Measurements from ENCODE around the gene POPDC2.

The POPDC2 gene

DNA sequence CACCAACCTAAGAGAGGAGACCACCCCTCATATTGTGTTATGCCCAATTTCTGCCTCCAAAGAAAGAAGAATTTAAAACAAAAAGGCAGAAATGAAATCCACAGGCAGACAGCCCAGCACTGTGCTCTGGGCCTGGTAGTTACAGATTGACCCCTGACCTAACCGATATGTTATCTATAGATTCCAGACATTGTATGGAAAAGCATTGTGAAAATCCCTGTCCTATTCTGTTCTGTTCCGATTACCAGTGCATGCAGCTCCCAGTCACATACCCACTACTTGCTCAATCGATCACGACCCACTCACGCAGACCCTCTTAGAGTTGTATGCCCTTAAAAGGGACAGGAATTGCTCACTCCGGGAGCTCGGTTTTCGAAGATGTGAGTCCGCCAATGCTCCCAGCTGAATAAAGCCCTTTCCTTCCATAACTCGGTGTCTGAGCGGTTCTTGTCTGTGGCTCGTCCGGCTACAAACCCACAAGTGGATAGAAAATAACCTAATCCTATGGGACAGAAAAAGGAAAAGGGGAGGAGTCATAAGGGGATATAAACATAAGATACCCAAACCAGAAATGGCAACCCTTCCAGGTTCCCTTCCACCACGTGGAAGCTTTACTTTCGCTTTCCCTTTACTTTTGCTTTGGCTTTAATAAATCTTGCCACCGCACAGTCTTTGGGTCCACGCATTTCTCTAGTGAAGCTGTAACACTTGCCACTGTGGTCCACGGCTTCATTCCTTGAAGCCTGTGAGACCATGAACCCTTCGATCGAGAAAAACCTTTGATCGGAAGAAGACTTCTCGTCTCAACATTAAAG lies 40.7 kb upstream of the POPDC2 start:
- Histone ChIP-seq H3K27ac (ENCODE audit: low read length, poor library complexity, severe bottlenecking) (no peak overlapping the region), H4K8ac (ENCODE audit: low read length) (no peak overlapping the region), H3K4ac (ENCODE audit: low read depth in 1 of 2, low read length in 2 of 2) (no peak overlapping the region), H3K9me3 (ENCODE audit: control insufficient read depth, low read length) (no peaks in the 10 kb centered on the region), H3K18ac (ENCODE audit: low read depth in 1 of 2, low read length in 2 of 2) (no peak overlapping the region), H2BK15ac (ENCODE audit: low read depth, poor library complexity, severe bottlenecking) (no peak overlapping the region), H4K91ac (ENCODE audit: low read length) (no peak overlapping the region), H3K4me2 (ENCODE audit: low read length, poor library complexity, severe bottlenecking) (no peak overlapping the region), H3K14ac (ENCODE audit: low read length in 2 of 2) (no peak overlapping the region), H3K27me3 (ENCODE audit: control insufficient read depth in 1 of 2, insufficient read depth in 1 of 2, low read length in 2 of 2) (no peaks in the 10 kb centered on the region), H3K4me1 (ENCODE audit: control insufficient read depth, insufficient read depth, low read depth, low read length) (peaks cover 5% of the 10 kb centered on the region), H3K23ac (ENCODE audit: low read length in 2 of 2) (no peak overlapping the region), H3K9ac (ENCODE audit: low read length) (no peak overlapping the region), H2BK12ac (ENCODE audit: low read length in 2 of 2) (no peak overlapping the region), H3K36me3 (ENCODE audit: control insufficient read depth in 1 of 2, insufficient read depth in 2 of 2, low read depth in 1 of 2, low read length in 2 of 2) (no peaks in the 10 kb centered on the region), H2BK120ac (ENCODE audit: low read depth, low read length) (no peak overlapping the region), H2AK5ac (ENCODE audit: low read length, severe bottlenecking) (no peak overlapping the region), H3K79me1 (replicated peaks; ENCODE audit: low read length, poor library complexity, severe bottlenecking) (no peaks in the 10 kb centered on the region), H3K4me3 (ENCODE audit: insufficient read depth in 1 of 2, low read depth in 1 of 2, low read length in 2 of 2) (no peak overlapping the region), H2AFZ (ENCODE audit: low read depth, low read length) (no peak overlapping the region), H2BK5ac (ENCODE audit: low read depth, low read length, poor library complexity, severe bottlenecking) (no peak overlapping the region)
- WGBS = 98% methylated on average over 14 of the region's 22 CpGs
- DNase-seq = no peak

- no peak overlapping the region for H2AFZ ChIP-seq (ENCODE audit: low read depth, low read length)
- H4K8ac ChIP-seq (ENCODE audit: low read length) = no peak overlapping the region
- no peaks in the 10 kb centered on the region for H3K36me3 ChIP-seq (ENCODE audit: control insufficient read depth in 1 of 2, insufficient read depth in 2 of 2, low read depth in 1 of 2, low read length in 2 of 2)
- peaks cover 5% of the 10 kb centered on the region for H3K4me1 ChIP-seq (ENCODE audit: control insufficient read depth, insufficient read depth, low read depth, low read length)
- H3K4me3 ChIP-seq (ENCODE audit: insufficient read depth in 1 of 2, low read depth in 1 of 2, low read length in 2 of 2) = no peak overlapping the region
- no peak overlapping the region for H3K9ac ChIP-seq (ENCODE audit: low read length)
- H3K14ac ChIP-seq (ENCODE audit: low read length in 2 of 2) = no peak overlapping the region
- no peak overlapping the region for H3K27ac ChIP-seq (ENCODE audit: low read length, poor library complexity, severe bottlenecking)
- H3K27me3 ChIP-seq (ENCODE audit: control insufficient read depth in 1 of 2, insufficient read depth in 1 of 2, low read length in 2 of 2) = no peaks in the 10 kb centered on the region
- H3K79me1 ChIP-seq (replicated peaks; ENCODE audit: low read length, poor library complexity, severe bottlenecking) = no peaks in the 10 kb centered on the region
- no peaks in the 10 kb centered on the region for H3K9me3 ChIP-seq (ENCODE audit: control insufficient read depth, low read length)
- H2BK12ac ChIP-seq (ENCODE audit: low read length in 2 of 2) = no peak overlapping the region
- no peak overlapping the region for H4K91ac ChIP-seq (ENCODE audit: low read length)
- DNase-seq = peak; percentile 66
- no peak overlapping the region for H3K4ac ChIP-seq (ENCODE audit: low read depth in 1 of 2, low read length in 2 of 2)
- H3K18ac ChIP-seq (ENCODE audit: low read depth in 1 of 2, low read length in 2 of 2) = no peak overlapping the region
- WGBS = 93% methylated on average over 4 of the region's 4 CpGs
- H2BK15ac ChIP-seq (ENCODE audit: low read depth, poor library complexity, severe bottlenecking) = no peak overlapping the region
- no peak overlapping the region for H3K23ac ChIP-seq (ENCODE audit: low read length in 2 of 2)
- H2BK120ac ChIP-seq (ENCODE audit: low read depth, low read length) = no peak overlapping the region
- H2AK5ac ChIP-seq (ENCODE audit: low read length, severe bottlenecking) = no peak overlapping the region
- no peak overlapping the region for H2BK5ac ChIP-seq (ENCODE audit: low read depth, low read length, poor library complexity, severe bottlenecking)
- no peak overlapping the region for H3K4me2 ChIP-seq (ENCODE audit: low read length, poor library complexity, severe bottlenecking)
These were observed 40.0 kb upstream of the POPDC2 start for GRCh38 chr3:119700269-119700919.

GRCh38 chr3:119697394-119697793 lies 37.0 kb upstream of the POPDC2 start:
- Histone ChIP-seq H2AFZ (ENCODE audit: low read depth, low read length) (no peak overlapping the region), H3K36me3 (ENCODE audit: control insufficient read depth in 1 of 2, insufficient read depth in 2 of 2, low read depth in 1 of 2, low read length in 2 of 2) (no peaks in the 10 kb centered on the region), H3K79me1 (replicated peaks; ENCODE audit: low read length, poor library complexity, severe bottlenecking) (no peaks in the 10 kb centered on the region), H3K14ac (ENCODE audit: low read length in 2 of 2) (peak overlapping the region in 1 of 2 experiments; percentile 48), H2BK12ac (ENCODE audit: low read length in 2 of 2) (no peak overlapping the region), H3K27me3 (ENCODE audit: control insufficient read depth in 1 of 2, insufficient read depth in 1 of 2, low read length in 2 of 2) (no peaks in the 10 kb centered on the region), H3K9me3 (ENCODE audit: control insufficient read depth, low read length) (no peaks in the 10 kb centered on the region), H3K4me3 (ENCODE audit: insufficient read depth in 1 of 2, low read depth in 1 of 2, low read length in 2 of 2) (no peak overlapping the region), H3K4ac (ENCODE audit: low read depth in 1 of 2, low read length in 2 of 2) (no peak overlapping the region), H3K27ac (ENCODE audit: low read length, poor library complexity, severe bottlenecking) (no peak overlapping the region), H2BK5ac (ENCODE audit: low read depth, low read length, poor library complexity, severe bottlenecking) (no peak overlapping the region), H3K4me2 (ENCODE audit: low read length, poor library complexity, severe bottlenecking) (peak overlapping the region; percentile 5), H2BK120ac (ENCODE audit: low read depth, low read length) (no peak overlapping the region), H4K91ac (ENCODE audit: low read length) (no peak overlapping the region), H2BK15ac (ENCODE audit: low read depth, poor library complexity, severe bottlenecking) (no peak overlapping the region), H3K23ac (ENCODE audit: low read length in 2 of 2) (no peak overlapping the region), H3K9ac (ENCODE audit: low read length) (no peak overlapping the region), H3K18ac (ENCODE audit: low read depth in 1 of 2, low read length in 2 of 2) (no peak overlapping the region), H2AK5ac (ENCODE audit: low read length, severe bottlenecking) (no peak overlapping the region), H3K4me1 (ENCODE audit: control insufficient read depth, insufficient read depth, low read depth, low read length) (no peaks in the 10 kb centered on the region), H4K8ac (ENCODE audit: low read length) (no peak overlapping the region)
- no peak for DNase-seq
- 87% methylated on average over 5 of the region's 5 CpGs for WGBS

DNA sequence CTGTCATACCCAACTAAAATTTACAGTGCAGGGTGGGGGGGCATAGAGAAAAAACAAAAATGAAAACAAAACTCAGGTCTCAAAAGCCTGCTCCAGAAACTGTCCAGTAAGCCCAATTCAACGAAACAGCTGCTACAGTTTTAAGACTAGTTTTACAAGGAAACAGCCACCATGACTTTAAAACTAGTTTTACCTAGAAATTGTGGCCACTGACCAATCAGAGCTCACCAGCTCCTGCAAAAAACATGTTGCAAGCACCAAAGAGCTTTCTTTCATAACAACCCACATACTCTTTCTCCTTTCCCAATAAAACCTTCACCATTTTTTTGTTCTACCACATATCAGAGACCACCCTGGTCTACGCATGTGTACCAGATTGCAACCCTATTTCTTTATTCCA lies 35.1 kb upstream of the POPDC2 start:
- Histone ChIP-seq H3K4me1 (ENCODE audit: control insufficient read depth, insufficient read depth, low read depth, low read length) (no peaks in the 10 kb centered on the region), H2BK12ac (ENCODE audit: low read length in 2 of 2) (no peak overlapping the region), H3K4me2 (ENCODE audit: low read length, poor library complexity, severe bottlenecking) (no peak overlapping the region), H2BK120ac (ENCODE audit: low read depth, low read length) (no peak overlapping the region), H3K23ac (ENCODE audit: low read length in 2 of 2) (no peak overlapping the region), H4K8ac (ENCODE audit: low read length) (no peak overlapping the region), H3K27ac (ENCODE audit: low read length, poor library complexity, severe bottlenecking) (no peak overlapping the region), H3K4me3 (ENCODE audit: insufficient read depth in 1 of 2, low read depth in 1 of 2, low read length in 2 of 2) (no peak overlapping the region), H3K79me1 (replicated peaks; ENCODE audit: low read length, poor library complexity, severe bottlenecking) (no peaks in the 10 kb centered on the region), H2AFZ (ENCODE audit: low read depth, low read length) (no peak overlapping the region), H3K14ac (ENCODE audit: low read length in 2 of 2) (no peak overlapping the region), H4K91ac (ENCODE audit: low read length) (no peak overlapping the region), H2AK5ac (ENCODE audit: low read length, severe bottlenecking) (no peak overlapping the region), H2BK5ac (ENCODE audit: low read depth, low read length, poor library complexity, severe bottlenecking) (no peak overlapping the region), H3K18ac (ENCODE audit: low read depth in 1 of 2, low read length in 2 of 2) (no peak overlapping the region), H2BK15ac (ENCODE audit: low read depth, poor library complexity, severe bottlenecking) (no peak overlapping the region), H3K4ac (ENCODE audit: low read depth in 1 of 2, low read length in 2 of 2) (no peak overlapping the region), H3K27me3 (ENCODE audit: control insufficient read depth in 1 of 2, insufficient read depth in 1 of 2, low read length in 2 of 2) (peaks cover 0 to 3% of the 10 kb centered on the region in 2 experiments), H3K9me3 (ENCODE audit: control insufficient read depth, low read length) (no peaks in the 10 kb centered on the region), H3K36me3 (ENCODE audit: control insufficient read depth in 1 of 2, insufficient read depth in 2 of 2, low read depth in 1 of 2, low read length in 2 of 2) (no peaks in the 10 kb centered on the region), H3K9ac (ENCODE audit: low read length) (no peak overlapping the region)
- no peak for DNase-seq
- WGBS = 85% methylated on average over 1 of the region's 2 CpGs

Measured in mesenchymal stem cell (in vitro differentiated cells and primary cell).